Stimulated activated CD4-positive, alpha-beta T cell treated with anti-CD3 and anti-CD28 coated beads, TNF-alpha, amount 100 ng/mL, for 48 hours (primary cell): ENCODE results near the gene TLCD1.
"Not testable (repeated sequence)": the region's sequence is repeated elsewhere in the genome, so short reads cannot be mapped to it uniquely, and the experiment has no call there.

Experiments used
- DNase-seq, 3 donors: peaks; one replicate each; pipeline ENCODE4 v3.0.0-alpha.2; 2020; ENCODE audit warnings: low read depth in 3 of 3

The TLCD1 gene

GRCh38 chr17:28747051-28747691 is 21.1 kb upstream of the TLCD1 start:
- DNase-seq, result no peak

GRCh38 chr17:28746611-28747050 is 20.6 kb upstream of the TLCD1 start:
- no peak for DNase-seq

GRCh38 chr17:28745786-28746411 is 19.9 kb upstream of the TLCD1 start:
- no peak for DNase-seq

- no peak for DNase-seq
Observed at GRCh38 chr17:28744972-28745785, 19.1 kb upstream of the TLCD1 start.

GRCh38 chr17:28744104-28744971 is 18.3 kb upstream of the TLCD1 start:
- no peak for DNase-seq

- DNase-seq, result peak; percentile 51 to 80 (median 56)
Observed at GRCh38 chr17:28743243-28744103, 17.4 kb upstream of the TLCD1 start, which contains the start of gene TRAF4. TRAF4 (plus strand) TSS chr17:28744011; CDS start chr17:28744113, 102 bp downstream.

- no peak for DNase-seq
Observed at GRCh38 chr17:28741358-28742349, 15.6 kb upstream of the TLCD1 start.

GRCh38 chr17:28740406-28741357 is 14.6 kb upstream of the TLCD1 start:
- DNase-seq, result no peak

GRCh38 chr17:28738680-28739384 is 12.8 kb upstream of the TLCD1 start:
- no peak for DNase-seq

- no peak for DNase-seq
Observed at GRCh38 chr17:28737770-28738679, 12.0 kb upstream of the TLCD1 start.

GRCh38 chr17:28737316-28737715 is 11.3 kb upstream of the TLCD1 start:
- DNase-seq, result no peak

- DNase-seq, result not testable (repeated sequence)
Observed at GRCh38 chr17:28735913-28736769, 10.1 kb upstream of the TLCD1 start.

GRCh38 chr17:28735242-28735722 is 9.2 kb upstream of the TLCD1 start:
- no peak for DNase-seq

- no peak for DNase-seq
Observed at GRCh38 chr17:28734712-28735241, 8.7 kb upstream of the TLCD1 start.

GRCh38 chr17:28733346-28733745 is 7.3 kb upstream of the TLCD1 start:
- no peak for DNase-seq
